SKM-1 (cell line): Measurements from ENCODE around the gene ZNF444.
"Not testable (repeated sequence)": the region's sequence is repeated elsewhere in the genome, so short reads cannot be mapped to it uniquely, and the experiment has no call there.

Experiments
- DNase-seq: peaks from one replicate; lab custom pipeline; 2025; ENCODE audit not compliant: unreplicated experiment; lab: John Stamatoyannopoulos, UW

ZNF444 gene

DNA sequence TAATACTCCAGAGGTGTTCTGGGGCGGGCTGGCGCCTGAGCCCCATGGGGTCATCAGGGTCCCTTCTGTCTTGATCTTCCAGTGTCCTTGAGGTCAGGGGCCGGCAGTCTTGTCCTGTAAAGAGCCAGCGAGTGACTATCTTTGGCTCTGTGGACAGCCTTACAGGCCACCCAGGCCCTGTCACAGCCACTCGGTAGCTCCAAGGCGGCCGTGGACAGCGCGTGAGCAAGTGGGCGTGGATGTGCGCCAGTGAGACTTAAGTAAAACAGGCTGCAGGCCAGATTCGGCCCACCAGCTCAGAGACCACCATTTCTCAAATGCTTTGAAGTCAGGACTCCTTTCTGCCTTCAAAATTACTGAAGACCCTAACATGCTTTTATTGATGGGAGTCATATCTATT is 3.7 kb downstream of the ZNF444 start:
- DNase-seq, result no peak

DNA sequence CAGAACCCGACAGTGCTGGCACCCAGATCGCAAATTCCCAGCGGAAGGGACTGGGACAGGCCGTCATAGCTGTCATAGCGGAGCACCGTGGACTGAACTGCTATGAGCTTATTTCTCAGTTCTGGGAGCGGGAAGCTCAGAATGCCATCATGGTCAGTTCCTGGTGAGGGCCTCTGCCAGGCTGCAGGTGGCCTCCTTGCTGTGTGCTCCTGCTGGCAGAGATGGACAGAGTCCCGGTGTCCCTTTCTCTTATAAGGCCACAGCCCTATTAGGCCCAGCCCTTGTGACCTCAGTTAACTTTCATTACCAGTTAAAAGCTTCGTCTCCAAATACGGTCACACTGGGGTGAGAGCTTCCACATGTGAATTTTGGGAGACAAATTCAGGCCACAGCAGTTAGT is 4.6 kb downstream of the ZNF444 start:
- no peak for DNase-seq

DNA sequence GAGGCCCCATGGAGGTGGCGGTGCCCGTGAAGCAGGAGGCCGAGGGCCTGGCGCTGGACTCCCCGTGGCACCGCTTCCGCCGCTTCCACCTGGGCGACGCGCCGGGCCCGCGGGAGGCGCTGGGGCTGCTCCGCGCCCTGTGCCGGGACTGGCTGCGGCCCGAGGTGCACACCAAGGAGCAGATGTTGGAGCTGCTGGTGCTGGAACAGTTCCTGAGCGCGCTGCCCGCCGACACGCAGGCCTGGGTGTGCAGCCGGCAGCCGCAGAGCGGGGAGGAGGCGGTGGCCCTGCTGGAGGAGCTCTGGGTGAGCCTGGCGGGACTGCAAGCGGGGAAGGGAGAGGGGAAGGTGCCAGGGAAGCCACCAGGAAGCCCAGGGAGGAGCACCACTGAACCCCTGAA is 5.8 kb downstream of the ZNF444 start:
- DNase-seq, result no peak

DNA sequence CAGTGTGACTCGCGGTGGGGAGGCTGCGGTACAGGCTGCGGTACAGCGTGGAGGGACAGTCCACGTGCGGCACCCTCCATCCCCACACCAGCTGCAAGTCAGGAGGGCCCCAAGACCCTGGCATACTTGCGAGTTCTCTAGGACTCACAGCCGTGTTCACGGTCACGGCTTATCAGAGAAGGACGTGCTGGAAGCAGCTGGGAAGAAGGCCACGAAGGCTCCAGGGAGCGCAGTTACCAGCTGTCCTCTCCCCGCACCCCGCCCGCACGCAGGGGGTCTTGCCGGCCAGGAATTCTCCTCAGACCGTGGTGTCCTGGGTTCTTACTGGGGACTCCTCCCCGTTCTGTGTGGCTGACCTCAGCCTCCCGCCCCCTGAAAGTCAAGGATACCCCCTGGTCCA is 6.2 kb downstream of the ZNF444 start:
- DNase-seq, result no peak

DNA sequence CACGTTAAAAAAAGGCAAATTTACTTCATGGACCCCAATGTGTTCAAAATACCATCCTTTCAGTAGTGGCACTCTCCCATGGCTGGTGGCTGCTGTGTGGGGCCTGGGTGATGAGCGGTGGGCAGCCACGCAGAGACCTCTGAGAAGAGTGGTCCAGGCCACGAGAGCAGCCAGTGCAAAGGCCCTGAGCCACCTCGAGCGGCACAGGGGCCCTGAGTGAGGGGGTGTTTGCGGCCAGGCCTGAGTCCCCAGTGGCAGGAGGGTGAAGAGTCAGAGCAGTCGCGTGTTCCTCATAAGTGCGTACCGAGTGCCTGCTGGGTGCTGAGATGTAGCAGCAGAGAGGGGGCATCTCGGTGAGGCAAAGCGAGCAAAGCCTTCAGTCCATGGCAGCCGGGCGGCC is 7.0 kb downstream of the ZNF444 start:
- DNase-seq, result no peak

DNA sequence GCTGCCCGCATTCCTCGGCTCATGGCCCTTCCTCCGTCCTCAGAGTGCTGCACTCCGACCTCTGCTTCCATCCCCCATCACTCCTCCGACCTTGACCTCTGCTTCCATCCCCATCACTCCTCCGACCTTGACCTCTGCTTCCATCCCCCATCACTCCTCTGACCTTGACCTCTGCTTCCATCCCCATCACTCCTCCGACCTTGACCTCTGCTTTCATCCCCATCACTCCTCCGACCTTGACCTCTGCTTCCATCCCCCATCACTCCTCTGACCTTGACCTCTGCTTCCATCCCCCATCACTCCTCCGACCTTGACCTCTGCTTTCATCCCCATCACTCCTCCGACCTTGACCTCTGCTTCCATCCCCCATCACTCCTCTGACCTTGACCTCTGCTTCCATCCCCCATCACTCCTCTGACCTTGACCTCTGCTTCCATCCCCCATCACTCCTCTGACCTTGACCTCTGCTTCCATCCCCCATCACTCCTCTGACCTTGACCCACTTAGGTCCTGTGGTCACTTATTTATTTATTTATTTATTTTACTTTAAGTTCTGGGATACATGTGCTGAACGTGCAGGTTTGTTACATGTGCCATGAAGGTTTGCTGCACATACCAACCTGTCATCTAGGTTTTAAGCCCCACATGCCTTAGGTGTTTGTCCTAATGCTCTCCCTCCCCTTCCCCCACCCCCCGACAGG is 8.0 kb downstream of the ZNF444 start:
- DNase-seq, result not testable (repeated sequence)

DNA sequence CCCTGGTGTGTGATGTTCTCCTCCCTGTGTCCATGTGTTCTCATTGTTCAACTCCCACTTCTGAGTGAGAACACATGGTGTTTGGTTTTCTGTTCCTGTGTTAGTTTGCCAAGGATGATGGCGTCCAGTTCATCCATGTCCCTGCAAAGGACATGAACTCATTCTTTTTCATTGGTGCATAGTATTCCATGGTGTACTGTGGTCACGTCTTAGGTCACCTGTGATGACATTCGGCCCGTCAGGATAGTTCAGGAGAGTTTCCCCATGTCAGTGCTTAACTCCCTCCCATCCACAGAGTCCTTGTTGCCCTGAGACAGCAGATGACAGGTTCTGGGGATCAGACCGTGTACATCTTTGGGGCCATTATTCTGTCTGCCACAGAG is 8.6 kb downstream of the ZNF444 start:
- no peak for DNase-seq

DNA sequence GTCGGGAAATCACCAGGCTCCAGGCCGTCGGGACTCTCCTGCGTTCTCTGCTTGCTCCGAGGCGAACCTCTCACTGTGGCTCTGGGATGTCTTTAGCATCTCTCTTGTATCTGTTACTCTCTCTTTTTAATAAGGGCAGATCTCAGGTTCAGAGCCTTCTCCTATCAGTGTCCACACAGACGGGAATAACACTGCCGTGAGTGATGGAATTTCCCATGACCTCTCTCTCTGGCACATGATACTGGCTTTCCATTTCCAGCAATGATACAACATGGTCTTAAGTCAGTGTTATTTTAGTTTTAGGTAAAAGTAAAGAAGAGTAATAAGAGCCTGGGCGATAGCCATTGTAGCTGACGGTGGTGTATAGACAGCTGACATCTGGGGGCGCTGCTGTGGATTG is 9.3 kb downstream of the ZNF444 start:
- no peak for DNase-seq

DNA sequence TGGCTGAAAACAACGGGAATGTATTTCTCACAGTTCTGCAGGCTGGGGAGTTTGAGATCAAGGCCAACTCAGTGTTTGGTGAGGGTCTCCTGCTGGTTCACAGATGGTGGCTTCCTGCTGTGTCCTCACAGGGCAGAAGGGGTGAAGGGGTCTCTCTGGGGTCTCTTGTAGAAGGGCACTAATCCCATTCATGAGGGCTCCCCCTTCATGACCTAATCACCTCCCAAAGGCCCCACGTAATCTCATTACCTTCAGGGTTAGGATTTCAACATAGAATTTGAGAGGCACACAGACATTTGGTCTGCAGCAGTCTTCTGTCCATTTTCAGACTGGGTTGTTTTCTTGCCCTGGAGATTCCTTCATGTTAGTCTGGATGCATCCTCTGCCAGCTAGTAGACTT is 11.6 kb downstream of the ZNF444 start:
- no peak for DNase-seq

DNA sequence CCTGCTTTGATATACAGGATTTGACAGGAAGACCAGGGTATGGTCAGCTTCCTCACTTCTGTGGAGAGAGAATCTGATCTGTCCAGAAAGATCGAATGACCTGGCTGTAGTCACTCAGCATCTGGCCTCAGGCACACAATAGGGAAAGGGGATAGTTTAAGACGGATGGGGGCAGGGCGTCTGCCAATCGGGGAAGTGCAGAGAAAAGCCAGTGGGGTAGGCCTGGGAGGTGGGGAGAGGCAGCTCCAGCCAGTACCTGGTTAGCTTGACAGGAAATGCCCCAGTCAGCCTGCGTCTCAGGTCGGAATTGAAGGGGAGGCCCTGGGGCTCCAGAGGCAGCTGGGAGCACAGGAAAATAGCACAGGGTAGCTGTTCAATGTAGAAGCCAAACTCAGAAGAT is 12.4 kb downstream of the ZNF444 start:
- DNase-seq, result no peak

DNA sequence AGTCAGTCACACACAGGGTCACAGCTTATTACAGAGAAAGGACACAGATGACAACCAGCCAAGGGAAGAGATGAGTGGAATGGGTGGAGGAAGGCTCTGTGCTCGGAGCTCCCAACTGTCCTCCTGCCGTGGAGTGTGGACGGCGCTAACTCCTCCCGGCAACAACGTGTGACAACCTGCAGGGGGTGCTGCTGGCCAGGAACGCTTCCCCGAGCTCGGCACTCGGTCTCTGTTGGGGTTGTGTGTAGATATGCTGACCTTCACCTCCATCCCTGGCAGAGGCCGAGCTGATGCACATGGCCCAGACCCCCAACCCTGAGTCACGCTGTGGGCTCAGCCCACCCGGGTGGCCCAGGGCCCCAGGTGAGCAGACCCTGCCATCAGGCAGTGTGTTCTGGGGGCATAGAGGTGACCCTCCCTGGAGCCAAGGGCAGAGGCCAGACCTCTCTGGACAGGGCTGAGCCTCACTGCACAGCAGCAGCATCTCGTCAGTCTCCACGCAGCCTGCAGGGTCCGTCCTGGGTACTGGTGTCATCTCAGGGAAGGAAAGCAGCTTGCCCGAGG is 14.1 kb downstream of the ZNF444 start:
- DNase-seq, result no peak

DNA sequence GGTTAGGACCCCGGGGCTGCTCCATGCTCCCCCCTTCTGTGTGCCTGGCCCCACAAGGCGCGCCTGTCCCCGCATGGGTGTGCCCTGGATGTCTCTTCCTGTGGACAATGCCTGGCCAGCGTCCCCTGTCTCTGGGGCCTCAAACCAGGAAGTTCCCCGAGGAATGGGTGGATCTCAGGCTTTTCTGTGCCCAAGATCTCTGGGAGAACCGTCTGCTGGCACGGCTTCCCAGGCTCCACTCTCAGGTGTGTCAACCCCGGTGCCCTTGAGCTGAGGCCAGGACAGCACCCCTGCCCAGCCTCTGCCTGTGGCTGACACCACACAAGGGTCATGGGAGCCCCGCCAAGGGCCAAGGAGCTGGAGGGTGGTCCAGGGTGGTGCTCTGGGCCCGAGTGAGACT is 15.7 kb downstream of the ZNF444 start:
- no peak for DNase-seq

DNA sequence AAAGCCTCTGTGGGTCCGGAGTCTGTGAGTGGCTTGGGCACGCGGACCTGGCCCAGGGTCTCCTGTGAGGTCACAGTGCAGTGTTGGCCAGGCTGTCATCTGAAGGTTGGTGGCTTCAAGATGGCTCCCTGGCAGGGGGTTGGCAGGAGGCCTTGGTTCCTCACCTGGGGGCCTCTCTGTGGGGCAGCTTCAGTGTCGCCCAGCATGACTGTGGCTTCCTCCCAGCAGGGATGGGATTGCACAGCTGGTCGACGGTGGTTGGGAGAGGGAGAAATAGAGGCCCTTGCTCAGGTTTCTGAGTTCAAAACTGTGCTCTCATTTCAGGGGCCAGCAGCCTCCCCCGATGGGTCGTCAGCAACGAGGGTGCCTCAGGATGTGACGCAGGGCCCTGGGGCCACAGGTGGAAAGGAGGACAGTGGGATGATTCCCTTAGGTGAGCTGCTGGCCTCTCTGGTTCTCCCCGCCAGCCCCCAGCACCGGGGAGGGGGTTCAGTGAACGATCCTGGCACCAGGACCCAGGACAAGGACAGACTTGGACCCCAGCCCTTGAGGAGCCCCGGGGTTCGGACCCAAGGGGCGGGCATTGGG is 17.2 kb downstream of the ZNF444 start:
- no peak for DNase-seq

DNA sequence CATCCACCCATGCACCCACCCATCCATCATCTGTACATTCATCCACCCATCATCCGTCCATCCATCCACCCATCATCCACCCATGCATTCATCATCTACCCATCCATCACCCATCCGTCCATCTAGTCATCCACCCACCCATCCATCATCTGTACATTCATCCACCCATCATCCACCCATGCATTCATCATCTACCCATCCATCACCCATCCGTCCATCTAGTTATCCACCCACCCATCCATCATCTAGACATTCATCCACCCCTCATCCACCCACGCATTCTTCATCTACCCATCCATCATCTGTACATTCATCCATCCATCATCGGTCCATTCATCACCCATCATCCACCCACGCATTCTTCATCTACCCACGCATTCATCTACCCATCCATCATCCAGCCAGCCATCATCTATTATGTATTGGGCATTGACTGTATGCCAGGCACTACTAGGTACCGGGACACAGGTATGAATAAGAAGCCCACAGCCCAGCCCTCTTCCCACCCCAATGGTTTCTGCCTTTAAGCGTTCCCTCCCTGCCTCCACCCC is 18.0 kb downstream of the ZNF444 start:
- DNase-seq, result no peak

DNA sequence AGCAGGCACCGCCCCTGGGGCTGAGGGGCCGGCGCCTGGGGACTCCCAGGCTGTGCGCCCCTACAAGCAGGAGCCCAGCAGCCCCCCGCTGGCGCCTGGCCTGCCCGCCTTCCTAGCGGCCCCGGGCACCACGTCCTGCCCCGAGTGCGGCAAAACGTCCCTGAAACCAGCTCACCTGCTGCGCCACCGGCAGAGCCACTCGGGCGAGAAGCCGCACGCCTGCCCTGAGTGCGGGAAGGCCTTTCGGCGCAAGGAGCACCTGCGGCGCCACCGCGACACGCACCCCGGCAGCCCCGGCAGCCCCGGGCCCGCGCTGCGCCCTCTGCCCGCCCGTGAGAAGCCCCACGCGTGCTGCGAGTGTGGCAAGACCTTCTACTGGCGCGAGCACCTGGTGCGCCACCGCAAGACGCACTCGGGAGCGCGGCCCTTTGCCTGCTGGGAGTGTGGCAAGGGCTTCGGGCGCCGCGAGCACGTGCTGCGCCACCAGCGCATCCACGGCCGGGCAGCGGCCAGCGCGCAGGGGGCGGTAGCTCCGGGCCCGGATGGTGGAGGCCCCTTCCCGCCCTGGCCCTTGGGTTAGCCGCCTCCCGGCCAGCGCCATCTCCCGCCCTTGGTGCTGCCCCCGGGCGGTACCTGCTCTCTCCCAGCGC is 18.7 kb downstream of the ZNF444 start:
- no peak for DNase-seq

DNA sequence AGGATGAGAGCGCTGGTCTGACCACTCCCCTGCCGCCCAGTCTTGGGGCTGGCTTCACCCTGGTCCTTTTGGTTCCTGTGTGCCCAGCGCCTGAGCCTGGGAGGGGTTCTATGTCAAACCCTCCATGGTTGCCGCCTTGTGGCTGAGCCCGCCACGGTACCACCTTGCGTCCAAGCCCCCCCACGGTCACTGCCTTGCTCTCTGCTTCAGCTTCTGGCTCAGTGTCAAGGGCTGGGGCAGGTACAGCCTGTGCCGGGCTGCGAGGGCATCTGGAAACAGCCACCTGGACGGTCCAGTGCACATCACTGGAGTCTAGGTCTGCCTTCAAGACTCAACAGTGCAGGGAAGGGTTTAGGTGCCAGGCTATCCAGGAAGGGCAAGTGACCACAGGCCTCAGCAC is 20.4 kb downstream of the ZNF444 start:
- no peak for DNase-seq

DNA sequence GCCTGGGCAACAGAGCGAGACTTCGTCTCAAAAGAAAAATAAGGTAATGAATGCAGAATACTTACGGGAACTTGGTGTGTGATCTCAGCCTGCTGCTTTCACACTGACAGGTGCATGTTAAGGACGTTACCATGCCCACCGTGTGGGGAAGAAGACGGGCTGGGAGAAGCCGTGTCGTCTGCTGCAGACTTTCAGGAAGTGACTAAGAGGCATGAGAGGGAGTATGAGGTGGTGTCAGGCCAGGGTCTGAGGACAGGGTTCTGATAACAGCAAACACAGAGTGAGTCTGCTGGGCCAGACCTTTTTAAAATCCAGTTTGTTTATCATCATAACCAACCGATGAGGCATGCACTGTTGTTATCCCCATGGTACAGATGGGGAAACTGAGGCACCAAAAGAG is 21.2 kb downstream of the ZNF444 start:
- DNase-seq, result no peak

DNA sequence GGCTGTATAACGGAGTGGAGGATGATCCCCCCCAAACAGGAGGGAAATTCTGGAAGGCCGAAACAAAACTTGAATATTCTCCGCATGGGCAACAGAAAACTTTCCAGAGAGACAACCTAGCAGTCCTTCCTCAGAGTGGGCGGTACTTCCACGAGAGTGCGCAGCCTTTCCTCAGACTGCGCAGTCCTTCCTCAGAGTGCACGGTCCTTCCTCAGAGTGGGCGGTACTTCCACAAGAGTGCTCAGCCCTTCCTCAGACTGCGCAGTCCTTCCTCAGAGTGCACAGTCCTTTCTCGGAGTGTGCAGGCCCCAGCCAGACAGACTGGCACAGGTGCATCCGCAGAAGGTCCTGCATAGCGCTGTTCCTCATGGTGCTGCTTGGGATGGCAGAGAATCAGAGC is 22.0 kb downstream of the ZNF444 start:
- no peak for DNase-seq

DNA sequence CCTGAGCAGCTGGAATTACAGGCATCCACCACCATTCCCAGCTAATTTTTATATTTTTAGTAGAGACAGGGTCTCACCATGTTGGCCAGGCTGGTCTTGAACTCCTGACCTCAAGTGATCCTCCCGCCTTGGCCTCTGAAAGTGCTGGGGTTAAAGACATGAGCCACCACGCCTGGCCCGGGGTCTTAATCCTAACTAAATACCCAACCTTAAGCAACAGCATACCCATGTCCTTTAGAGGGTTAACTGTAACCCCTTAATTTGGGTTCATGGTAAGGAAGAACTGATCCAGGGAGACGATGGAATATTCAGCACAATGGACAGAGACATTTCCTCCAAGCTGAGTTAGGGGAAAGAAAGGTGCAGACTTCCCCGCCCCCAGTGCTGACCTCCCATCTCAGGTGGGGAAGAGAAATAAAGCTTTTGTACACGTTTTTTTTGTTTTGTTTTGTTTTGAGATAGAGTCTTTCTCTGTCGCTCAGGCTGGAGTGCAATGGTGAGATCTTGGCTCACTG is 26.0 kb downstream of the ZNF444 start:
- no peak for DNase-seq

DNA sequence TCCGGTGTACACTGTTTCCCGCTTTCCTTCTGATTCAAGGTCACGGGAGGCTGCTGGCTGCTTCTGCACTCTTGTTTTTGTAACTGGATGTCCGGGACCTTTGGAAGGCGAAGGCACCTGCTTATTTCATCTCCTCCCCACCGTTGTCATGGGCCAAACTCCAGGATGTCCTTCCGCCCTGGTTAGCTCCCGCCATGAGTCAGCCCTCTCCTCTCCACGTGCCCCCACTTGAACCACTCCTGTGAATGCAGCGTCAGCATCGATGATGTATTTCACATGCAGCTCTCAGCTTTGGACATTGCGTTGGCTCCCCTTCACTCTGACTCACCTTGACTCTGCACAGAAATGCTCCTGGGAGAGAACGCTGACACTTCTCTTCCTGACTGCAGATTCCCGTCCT is 29.2 kb downstream of the ZNF444 start:
- no peak for DNase-seq

DNA sequence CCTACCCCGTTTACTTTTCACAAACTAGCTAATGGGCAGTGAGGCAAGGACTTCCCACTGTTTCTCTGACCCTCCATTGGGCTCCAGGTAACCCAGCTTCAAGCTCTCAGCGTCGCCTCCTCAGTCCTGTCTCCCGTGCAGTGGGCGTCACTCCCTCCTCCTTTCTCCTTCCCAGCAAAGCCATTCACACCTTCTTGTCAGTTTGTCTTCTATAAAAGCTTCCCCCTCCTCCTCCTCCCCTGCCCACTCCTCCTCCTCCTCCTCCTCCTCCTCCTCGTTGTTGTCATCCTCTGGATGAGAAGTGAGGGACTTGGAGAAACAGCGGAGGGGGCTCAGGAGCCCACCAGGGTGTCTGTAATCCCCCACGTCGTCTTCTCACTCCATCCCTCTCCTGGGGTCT is 33.0 kb downstream of the ZNF444 start:
- DNase-seq, result no peak

DNA sequence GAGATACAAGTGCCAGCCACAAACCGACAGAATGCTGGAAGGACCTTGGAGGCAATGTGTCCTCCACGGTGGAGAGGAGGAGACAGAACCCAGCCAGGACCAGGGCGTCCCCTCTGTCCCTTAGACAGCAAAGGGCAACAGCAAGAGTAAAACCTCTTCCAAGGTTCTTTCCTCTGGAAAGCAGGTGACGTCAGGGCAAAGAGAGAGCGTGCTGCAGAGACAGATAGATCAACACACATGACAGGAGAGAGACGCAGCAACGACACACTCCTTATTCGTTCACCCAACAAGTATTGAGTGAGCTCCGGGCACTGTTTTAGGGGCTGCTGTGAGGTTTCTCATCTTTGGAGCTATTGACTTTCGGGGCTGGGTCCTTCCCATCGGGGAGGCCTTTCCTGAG is 33.5 kb downstream of the ZNF444 start:
- no peak for DNase-seq
